HepG2 (cell line): ENCODE results near the gene FBRSL1. TPM values are rescaled to one million over a fixed set of nuclear protein-coding genes. Genes with fewer than 3 reads are reported as not detected.

ENCODE experiments used
- ATF7-NPFF ChIP-seq: sonication (generic); formaldehyde crosslinking; IDR thresholded peaks from 2 replicates; pipeline ENCODE4 v1.8.1; 2023; ENCODE audit warnings: mild to moderate bottlenecking, low read depth, missing genetic modification reagents, moderate library complexity
- MBD4 ChIP-seq: IDR thresholded peaks from 2 replicates; pipeline ENCODE4 v1.6.1; 2012; ENCODE audit warnings: low read length, inconsistent platforms, borderline replicate concordance
- MEIS2 ChIP-seq: sonication (generic); formaldehyde crosslinking; IDR thresholded peaks from 2 replicates; pipeline ENCODE4 v1.9.0; 2021; ENCODE audit warnings: mild to moderate bottlenecking, missing genetic modification reagents
- RAD21 ChIP-seq: fragments of 450-650 bp; formaldehyde crosslinking; IDR thresholded peaks from 2 replicates; pipeline ENCODE4 v1.5.0; 2020; ENCODE audit warnings: mild to moderate bottlenecking
- RCOR2 ChIP-seq: IDR thresholded peaks from 2 replicates; pipeline ENCODE4 v1.6.1; 2016; ENCODE audit warnings: missing biosample characterization, missing genetic modification reagents
- REXO4 ChIP-seq: sonication (generic); formaldehyde crosslinking; IDR thresholded peaks from 2 replicates; pipeline ENCODE4 v1.8.0; 2022; ENCODE audit warnings: missing genetic modification reagents, mild to moderate bottlenecking, borderline replicate concordance
- RXRA ChIP-seq: sonication (generic); formaldehyde crosslinking; IDR thresholded peaks from 2 replicates; pipeline ENCODE4 v1.5.1; 2020; ENCODE audit warnings: missing genetic modification reagents
- SIX1 ChIP-seq: sonication (generic); formaldehyde crosslinking; IDR thresholded peaks from 2 replicates; pipeline ENCODE4 v1.4.0; 2020; ENCODE audit warnings: missing genetic modification reagents, borderline replicate concordance
- SMAD9 ChIP-seq: sonication (generic); formaldehyde crosslinking; IDR thresholded peaks from 2 replicates; pipeline ENCODE4 v1.5.1; 2020; ENCODE audit warnings: mild to moderate bottlenecking, missing genetic modification reagents
- ZFP36 ChIP-seq: fragments of 150-350 bp; IDR thresholded peaks from 2 replicates; pipeline ENCODE4 v1.6.1; 2018; ENCODE audit warnings: borderline replicate concordance, low read length, low read depth; ENCODE audit not compliant: partially characterized antibody
- ZNF253 ChIP-seq: sonication (generic); formaldehyde crosslinking; IDR thresholded peaks from 2 replicates; pipeline ENCODE4 v1.8.0; 2022; ENCODE audit warnings: mild to moderate bottlenecking, missing genetic modification reagents, borderline replicate concordance
- polyA plus RNA-seq, 8 experiments: library from polyadenylated mRNA; depleted of rRNA in 3 of 8; stranded (reverse) in 7 of 8; unstranded in 1 of 8; fragments of >200 nt; fragmentation: Illumina TruSeq in 4 of 8; extraction: Trizol in 4 of 8; gene quantifications; 2 replicates each; pipeline versions ENCODE4 v1.2.1 to v1.2.3, GENCODE V29; 2011 to 2016; ENCODE audit warnings: low read depth in 4 of 8, missing spikeins in 1 of 8, mixed read lengths in 1 of 8; ENCODE audit not compliant: insufficient read depth in 1 of 8
- total RNA-seq, 5 experiments: library from RNA; depleted of rRNA; stranded (reverse); fragments of >200 nt; fragmentation: Illumina TruSeq; extraction: Trizol; gene quantifications; 2 replicates each; pipeline ENCODE4 v1.2.3, GENCODE V29; 2016; ENCODE audit warnings: low read depth in 1 of 5
- TF ChIP-seq, protein P1 (sequence below): sonication (generic); formaldehyde crosslinking; IDR thresholded peaks from 2 replicates; pipeline ENCODE4 v1.8.0; 2022; ENCODE audit warnings: mild to moderate bottlenecking, missing genetic modification reagents; ENCODE audit not compliant: insufficient replicate concordance
- TF ChIP-seq, protein P2 (sequence below): sonication (generic); formaldehyde crosslinking; conservative IDR thresholded peaks from 2 replicates; pipeline ENCODE4 v1.4.0; 2020; ENCODE audit warnings: missing genetic modification reagents
- TF ChIP-seq, protein P3 (sequence below): sonication (generic); formaldehyde crosslinking; IDR thresholded peaks from 2 replicates; pipeline ENCODE4 v1.8.1; 2023; ENCODE audit warnings: missing genetic modification reagents, inconsistent platforms, borderline replicate concordance
- TF ChIP-seq, protein P4 (sequence below): sonication (generic); IDR thresholded peaks from 2 replicates; pipeline ENCODE4 v1.6.1; 2016; ENCODE audit warnings: low read depth, borderline replicate concordance
- TF ChIP-seq, protein P5 (sequence below): sonication (generic); formaldehyde crosslinking; IDR thresholded peaks from 2 replicates; pipeline ENCODE4 v1.5.0; 2020; ENCODE audit warnings: missing genetic modification reagents, mild to moderate bottlenecking, borderline replicate concordance
- TF ChIP-seq, protein P6 (sequence below): sonication (generic); formaldehyde crosslinking; IDR thresholded peaks from 2 replicates; pipeline ENCODE4 v1.5.0; 2020; ENCODE audit warnings: missing genetic modification reagents
- TF ChIP-seq, protein P7 (sequence below): IDR thresholded peaks from 2 replicates; pipeline ENCODE4 v1.6.1; 2016; ENCODE audit warnings: missing genetic modification reagents, missing compliant biosample characterization
- TF ChIP-seq, protein P8 (sequence below): sonication (generic); formaldehyde crosslinking; IDR thresholded peaks from 2 replicates; pipeline ENCODE4 v1.4.0; 2020; ENCODE audit warnings: missing genetic modification reagents

The FBRSL1 gene
- total and polyA plus RNA-seq, 2 of the 13 experiments (the other 11 are each of a cell fraction or from before 2014, with no cell fraction given): 3.6 to 7.9 TPM

DNA sequence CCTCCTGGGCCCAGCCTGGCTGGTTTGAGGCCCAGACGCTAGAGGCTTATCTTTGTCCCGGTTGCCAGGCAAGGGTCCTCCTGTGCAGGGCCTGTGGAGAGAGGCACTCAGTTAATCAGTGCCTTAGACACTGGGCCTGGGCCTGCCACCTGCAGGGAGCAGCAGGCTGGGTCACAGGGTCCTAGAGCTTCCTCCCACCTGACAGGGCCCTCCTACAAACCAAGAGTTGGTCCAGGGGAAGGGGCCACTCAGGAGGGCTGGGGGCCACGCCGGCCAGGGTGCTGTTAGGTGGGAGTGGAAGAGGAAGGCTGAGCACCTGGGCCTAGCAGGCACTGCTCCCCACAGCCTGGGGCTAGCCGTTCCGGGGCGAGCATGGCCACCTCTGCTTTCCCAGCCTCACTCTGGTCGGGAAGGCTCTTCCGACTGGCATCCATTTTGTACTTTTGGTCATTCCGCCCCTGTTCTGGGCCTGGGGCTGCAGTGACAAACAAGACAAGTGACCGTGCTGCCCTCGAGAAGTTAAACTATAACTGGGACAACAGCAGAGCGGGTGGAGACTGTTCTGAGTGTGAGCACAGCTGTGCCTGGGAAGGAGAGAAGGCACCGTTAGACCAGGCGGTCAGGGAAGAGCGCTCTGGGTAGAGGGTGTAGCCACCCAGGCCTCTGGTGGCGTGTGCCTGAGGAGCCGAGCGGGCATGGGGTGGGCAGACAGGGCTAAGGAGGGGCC, 27.2 kb downstream of the FBRSL1 start (continued):
- TF ChIP-seq, protein P1, sequence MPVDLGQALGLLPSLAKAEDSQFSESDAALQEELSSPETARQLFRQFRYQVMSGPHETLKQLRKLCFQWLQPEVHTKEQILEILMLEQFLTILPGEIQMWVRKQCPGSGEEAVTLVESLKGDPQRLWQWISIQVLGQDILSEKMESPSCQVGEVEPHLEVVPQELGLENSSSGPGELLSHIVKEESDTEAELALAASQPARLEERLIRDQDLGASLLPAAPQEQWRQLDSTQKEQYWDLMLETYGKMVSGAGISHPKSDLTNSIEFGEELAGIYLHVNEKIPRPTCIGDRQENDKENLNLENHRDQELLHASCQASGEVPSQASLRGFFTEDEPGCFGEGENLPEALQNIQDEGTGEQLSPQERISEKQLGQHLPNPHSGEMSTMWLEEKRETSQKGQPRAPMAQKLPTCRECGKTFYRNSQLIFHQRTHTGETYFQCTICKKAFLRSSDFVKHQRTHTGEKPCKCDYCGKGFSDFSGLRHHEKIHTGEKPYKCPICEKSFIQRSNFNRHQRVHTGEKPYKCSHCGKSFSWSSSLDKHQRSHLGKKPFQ (CRISPR knock-in tag): no peak
- TF ChIP-seq ZNF253 (CRISPR knock-in tag): no peak
- TF ChIP-seq, protein P2, sequence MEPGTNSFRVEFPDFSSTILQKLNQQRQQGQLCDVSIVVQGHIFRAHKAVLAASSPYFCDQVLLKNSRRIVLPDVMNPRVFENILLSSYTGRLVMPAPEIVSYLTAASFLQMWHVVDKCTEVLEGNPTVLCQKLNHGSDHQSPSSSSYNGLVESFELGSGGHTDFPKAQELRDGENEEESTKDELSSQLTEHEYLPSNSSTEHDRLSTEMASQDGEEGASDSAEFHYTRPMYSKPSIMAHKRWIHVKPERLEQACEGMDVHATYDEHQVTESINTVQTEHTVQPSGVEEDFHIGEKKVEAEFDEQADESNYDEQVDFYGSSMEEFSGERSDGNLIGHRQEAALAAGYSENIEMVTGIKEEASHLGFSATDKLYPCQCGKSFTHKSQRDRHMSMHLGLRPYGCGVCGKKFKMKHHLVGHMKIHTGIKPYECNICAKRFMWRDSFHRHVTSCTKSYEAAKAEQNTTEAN (CRISPR knock-in tag): peak; percentile 67; the same call in 1 of the 2 replicates
- TF ChIP-seq, protein P3, sequence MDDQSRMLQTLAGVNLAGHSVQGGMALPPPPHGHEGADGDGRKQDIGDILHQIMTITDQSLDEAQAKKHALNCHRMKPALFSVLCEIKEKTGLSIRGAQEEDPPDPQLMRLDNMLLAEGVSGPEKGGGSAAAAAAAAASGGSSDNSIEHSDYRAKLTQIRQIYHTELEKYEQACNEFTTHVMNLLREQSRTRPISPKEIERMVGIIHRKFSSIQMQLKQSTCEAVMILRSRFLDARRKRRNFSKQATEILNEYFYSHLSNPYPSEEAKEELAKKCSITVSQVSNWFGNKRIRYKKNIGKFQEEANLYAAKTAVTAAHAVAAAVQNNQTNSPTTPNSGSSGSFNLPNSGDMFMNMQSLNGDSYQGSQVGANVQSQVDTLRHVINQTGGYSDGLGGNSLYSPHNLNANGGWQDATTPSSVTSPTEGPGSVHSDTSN (CRISPR knock-in tag): no peak
- TF ChIP-seq, protein P4, sequence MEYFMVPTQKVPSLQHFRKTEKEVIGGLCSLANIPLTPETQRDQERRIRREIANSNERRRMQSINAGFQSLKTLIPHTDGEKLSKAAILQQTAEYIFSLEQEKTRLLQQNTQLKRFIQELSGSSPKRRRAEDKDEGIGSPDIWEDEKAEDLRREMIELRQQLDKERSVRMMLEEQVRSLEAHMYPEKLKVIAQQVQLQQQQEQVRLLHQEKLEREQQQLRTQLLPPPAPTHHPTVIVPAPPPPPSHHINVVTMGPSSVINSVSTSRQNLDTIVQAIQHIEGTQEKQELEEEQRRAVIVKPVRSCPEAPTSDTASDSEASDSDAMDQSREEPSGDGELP: peak; percentile 77
- TF ChIP-seq, protein P5, sequence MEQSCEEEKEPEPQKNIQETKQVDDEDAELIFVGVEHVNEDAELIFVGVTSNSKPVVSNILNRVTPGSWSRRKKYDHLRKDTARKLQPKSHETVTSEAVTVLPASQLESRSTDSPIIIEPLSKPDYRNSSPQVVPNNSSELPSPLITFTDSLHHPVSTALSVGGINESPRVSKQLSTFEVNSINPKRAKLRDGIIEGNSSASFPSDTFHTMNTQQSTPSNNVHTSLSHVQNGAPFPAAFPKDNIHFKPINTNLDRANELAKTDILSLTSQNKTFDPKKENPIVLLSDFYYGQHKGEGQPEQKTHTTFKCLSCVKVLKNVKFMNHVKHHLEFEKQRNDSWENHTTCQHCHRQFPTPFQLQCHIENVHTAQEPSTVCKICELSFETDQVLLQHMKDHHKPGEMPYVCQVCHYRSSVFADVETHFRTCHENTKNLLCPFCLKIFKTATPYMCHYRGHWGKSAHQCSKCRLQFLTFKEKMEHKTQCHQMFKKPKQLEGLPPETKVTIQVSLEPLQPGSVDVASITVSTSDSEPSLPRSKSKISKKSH (CRISPR knock-in tag): no peak
- TF ChIP-seq, protein P6, sequence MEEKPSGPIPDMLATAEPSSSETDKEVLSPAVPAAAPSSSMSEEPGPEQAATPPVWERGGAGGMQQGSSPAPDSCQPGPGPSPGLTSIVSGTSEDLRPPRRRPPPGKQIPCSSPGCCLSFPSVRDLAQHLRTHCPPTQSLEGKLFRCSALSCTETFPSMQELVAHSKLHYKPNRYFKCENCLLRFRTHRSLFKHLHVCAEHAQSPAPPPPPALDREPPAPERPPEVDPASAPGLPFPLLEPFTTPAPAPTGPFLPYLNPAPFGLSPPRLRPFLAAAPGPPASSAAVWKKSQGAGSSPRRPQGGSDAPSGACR (CRISPR knock-in tag): peak; percentile 62; the same call in 1 of the 2 replicates
- TF ChIP-seq RAD21 (CRISPR knock-in tag): no peak
- TF ChIP-seq, protein P7, sequence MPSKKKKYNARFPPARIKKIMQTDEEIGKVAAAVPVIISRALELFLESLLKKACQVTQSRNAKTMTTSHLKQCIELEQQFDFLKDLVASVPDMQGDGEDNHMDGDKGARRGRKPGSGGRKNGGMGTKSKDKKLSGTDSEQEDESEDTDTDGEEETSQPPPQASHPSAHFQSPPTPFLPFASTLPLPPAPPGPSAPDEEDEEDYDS (CRISPR knock-in tag): peak; percentile 62; the same call in 1 of the 2 replicates
- TF ChIP-seq RXRA (CRISPR knock-in tag): peak; percentile 38
- TF ChIP-seq SIX1 (CRISPR knock-in tag): no peak
- TF ChIP-seq ZFP36: no peak
- 0 out of 2 replicates have a peak, but pooled peaks have one; percentile 38 for TF ChIP-seq MEIS2 (CRISPR knock-in tag)
- TF ChIP-seq RCOR2 (CRISPR knock-in tag): peak; percentile 1; the same call in 1 of the 2 replicates
- TF ChIP-seq, protein P8, sequence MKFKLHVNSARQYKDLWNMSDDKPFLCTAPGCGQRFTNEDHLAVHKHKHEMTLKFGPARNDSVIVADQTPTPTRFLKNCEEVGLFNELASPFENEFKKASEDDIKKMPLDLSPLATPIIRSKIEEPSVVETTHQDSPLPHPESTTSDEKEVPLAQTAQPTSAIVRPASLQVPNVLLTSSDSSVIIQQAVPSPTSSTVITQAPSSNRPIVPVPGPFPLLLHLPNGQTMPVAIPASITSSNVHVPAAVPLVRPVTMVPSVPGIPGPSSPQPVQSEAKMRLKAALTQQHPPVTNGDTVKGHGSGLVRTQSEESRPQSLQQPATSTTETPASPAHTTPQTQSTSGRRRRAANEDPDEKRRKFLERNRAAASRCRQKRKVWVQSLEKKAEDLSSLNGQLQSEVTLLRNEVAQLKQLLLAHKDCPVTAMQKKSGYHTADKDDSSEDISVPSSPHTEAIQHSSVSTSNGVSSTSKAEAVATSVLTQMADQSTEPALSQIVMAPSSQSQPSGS (CRISPR knock-in tag): no peak
- TF ChIP-seq REXO4 (CRISPR knock-in tag): no peak
- TF ChIP-seq ATF7-NPFF (CRISPR knock-in tag): no peak
- no peak for TF ChIP-seq SMAD9 (CRISPR knock-in tag)
- no peak for TF ChIP-seq MBD4
